Immature natural killer cell (primary cell): Measurements from ENCODE around the gene GSC2. TPM values are rescaled to one million over a fixed set of nuclear protein-coding genes. Genes with fewer than 3 reads are reported as not detected.
A peak's percentile ranks its signal among the peaks of the same experiment; 100 is the strongest.

Experiments
- DNase-seq, 3 donors: peaks; one replicate each; pipeline ENCODE4 v3.0.0; 2022; ENCODE audit warnings: mixed read lengths in 1 of 3
- H3K27ac Mint-ChIP-seq, 6 donors: one replicate each; pipeline ENCODE4 v1.8.0; 2020; ENCODE audit warnings: mixed read lengths in 6 of 6, mild to moderate bottlenecking in 5 of 6, inconsistent platforms in 4 of 6, moderate library complexity in 3 of 6
- H3K27me3 Mint-ChIP-seq, 3 donors: one replicate each; pipeline ENCODE4 v1.8.0; 2020 to 2021; ENCODE audit warnings: low read depth in 3 of 3, mild to moderate bottlenecking in 3 of 3, mixed read lengths in 3 of 3, moderate library complexity in 3 of 3, inconsistent platforms in 1 of 3
- H3K36me3 Mint-ChIP-seq, 3 donors: one replicate each; pipeline ENCODE4 v1.8.0; 2020; ENCODE audit warnings: mixed read lengths in 3 of 3, inconsistent platforms in 2 of 3, mild to moderate bottlenecking in 2 of 3
- H3K4me1 Mint-ChIP-seq, 2 donors: one replicate each; pipeline ENCODE4 v1.8.0; 2020; ENCODE audit warnings: inconsistent platforms in 2 of 2, mild to moderate bottlenecking in 2 of 2, mixed read lengths in 2 of 2, moderate library complexity in 1 of 2
- H3K4me3 Mint-ChIP-seq, 5 donors: one replicate each; pipeline ENCODE4 v1.8.0; 2020; ENCODE audit warnings: mild to moderate bottlenecking in 5 of 5, mixed read lengths in 5 of 5, inconsistent platforms in 3 of 5, moderate library complexity in 3 of 5
- H3K9me3 Mint-ChIP-seq, 6 donors: one replicate each; pipeline ENCODE4 v1.8.0; 2020; ENCODE audit warnings: mild to moderate bottlenecking in 6 of 6, mixed read lengths in 6 of 6, inconsistent platforms in 4 of 6, moderate library complexity in 3 of 6
- polyA plus RNA-seq, 3 donors: library from polyadenylated mRNA; unstranded; fragments of 300-500 nt; fragmentation: Illumina TruSeq; gene quantifications; one replicate each; pipeline ENCODE4 v1.2.3, GENCODE V29; 2021

GSC2 gene
- polyA plus RNA-seq, 3 donors from 2014 or later = not detected

GRCh38 chr22:19129871-19130270, 20.2 kb downstream of the GSC2 start:
- H3K9me3 Mint-ChIP-seq = no peaks in the 10 kb centered on the region
- H3K4me3 Mint-ChIP-seq = no peak overlapping the region
- no peak for DNase-seq
- H3K36me3 Mint-ChIP-seq = no peaks in the 10 kb centered on the region
- no peaks in the 10 kb centered on the region for H3K4me1 Mint-ChIP-seq
- peaks cover 2% of the 10 kb centered on the region in 3 donors for H3K27me3 Mint-ChIP-seq
- no peak overlapping the region for H3K27ac Mint-ChIP-seq

GRCh38 chr22:19128946-19129727, 21.0 kb downstream of the GSC2 start:
- H3K9me3 Mint-ChIP-seq = no peaks in the 10 kb centered on the region
- H3K4me3 Mint-ChIP-seq = no peak overlapping the region
- H3K4me1 Mint-ChIP-seq = no peaks in the 10 kb centered on the region
- DNase-seq = no peak
- no peaks in the 10 kb centered on the region for H3K36me3 Mint-ChIP-seq
- H3K27ac Mint-ChIP-seq = no peak overlapping the region
- H3K27me3 Mint-ChIP-seq = peaks cover 2% of the 10 kb centered on the region in 3 donors

- Mint-ChIP-seq H3K36me3 (no peaks in the 10 kb centered on the region), H3K9me3 (no peaks in the 10 kb centered on the region), H3K4me1 (peaks cover 0 to 4% of the 10 kb centered on the region in 2 donors), H3K4me3 (no peak overlapping the region), H3K27ac (no peak overlapping the region), H3K27me3 (peaks cover 2 to 3% (median 2%) of the 10 kb centered on the region in 3 donors)
- no peak for DNase-seq
Observed at GRCh38 chr22:19128009-19128401, 22.1 kb downstream of the GSC2 start.

GRCh38 chr22:19127329-19128008, 22.6 kb downstream of the GSC2 start:
- Mint-ChIP-seq H3K27ac (no peak overlapping the region), H3K4me1 (peaks cover 4 to 7% of the 10 kb centered on the region in 2 donors)

GRCh38 chr22:19126309-19127273, 23.5 kb downstream of the GSC2 start:
- Mint-ChIP-seq H3K9me3 (no peaks in the 10 kb centered on the region), H3K4me3 (no peak overlapping the region), H3K4me1 (peaks cover 4 to 8% of the 10 kb centered on the region in 2 donors), H3K27ac (no peak overlapping the region), H3K36me3 (no peaks in the 10 kb centered on the region), H3K27me3 (peaks cover 2 to 4% (median 3%) of the 10 kb centered on the region in 3 donors)
- DNase-seq = no peak

More at GRCh38 chr22:19127329-19128008, 22.6 kb downstream of the GSC2 start:
- Mint-ChIP-seq H3K9me3 (no peaks in the 10 kb centered on the region), H3K27me3 (peaks cover 2 to 4% (median 3%) of the 10 kb centered on the region in 3 donors), H3K36me3 (no peaks in the 10 kb centered on the region), H3K4me3 (peak overlapping the region in 1 of 5 donors; percentile 40)
- DNase-seq = no peak

GRCh38 chr22:19125474-19126308, 24.4 kb downstream of the GSC2 start:
- Mint-ChIP-seq H3K27ac (peak overlapping the region in 1 of 6 donors; percentile 56), H3K4me1 (peaks cover 13 to 17% of the 10 kb centered on the region in 2 donors), H3K4me3 (no peak overlapping the region), H3K36me3 (no peaks in the 10 kb centered on the region), H3K27me3 (peaks cover 2 to 4% (median 3%) of the 10 kb centered on the region in 3 donors), H3K9me3 (no peaks in the 10 kb centered on the region)
- no peak for DNase-seq

GRCh38 chr22:19125011-19125410, 25.1 kb downstream of the GSC2 start:
- no peaks in the 10 kb centered on the region for H3K9me3 Mint-ChIP-seq
- no peak for DNase-seq
- peaks cover 2 to 4% (median 3%) of the 10 kb centered on the region in 3 donors for H3K27me3 Mint-ChIP-seq
- peaks cover 20 to 24% of the 10 kb centered on the region in 2 donors for H3K4me1 Mint-ChIP-seq
- no peak overlapping the region for H3K4me3 Mint-ChIP-seq
- no peaks in the 10 kb centered on the region for H3K36me3 Mint-ChIP-seq
- H3K27ac Mint-ChIP-seq = no peak overlapping the region

- no peak overlapping the region for H3K4me3 Mint-ChIP-seq
- peaks cover 26 to 30% of the 10 kb centered on the region in 2 donors for H3K4me1 Mint-ChIP-seq
- H3K27me3 Mint-ChIP-seq = peaks cover 2 to 4% (median 3%) of the 10 kb centered on the region in 3 donors
- no peaks in the 10 kb centered on the region for H3K9me3 Mint-ChIP-seq
- no peak for DNase-seq
- H3K36me3 Mint-ChIP-seq = no peaks in the 10 kb centered on the region
- H3K27ac Mint-ChIP-seq = no peak overlapping the region
Observed at GRCh38 chr22:19124377-19124776, 25.7 kb downstream of the GSC2 start.

GRCh38 chr22:19123936-19124335, 26.2 kb downstream of the GSC2 start:
- Mint-ChIP-seq H3K27me3 (peaks cover 2 to 3% (median 3%) of the 10 kb centered on the region in 3 donors), H3K27ac (no peak overlapping the region), H3K9me3 (no peaks in the 10 kb centered on the region), H3K4me3 (no peak overlapping the region), H3K36me3 (no peaks in the 10 kb centered on the region), H3K4me1 (peaks cover 31 to 34% of the 10 kb centered on the region in 2 donors)
- DNase-seq = no peak

GRCh38 chr22:19122752-19123492, 27.2 kb downstream of the GSC2 start:
- Mint-ChIP-seq H3K36me3 (no peaks in the 10 kb centered on the region), H3K27me3 (peaks cover 2 to 3% (median 3%) of the 10 kb centered on the region in 3 donors), H3K4me1 (peaks cover 39 to 42% of the 10 kb centered on the region in 2 donors), H3K27ac (peak overlapping the region in 5 of 6 donors; percentile 74 to 84 (median 80)), H3K4me3 (peak overlapping the region; percentile 78 to 90 (median 88)), H3K9me3 (no peaks in the 10 kb centered on the region)
- no peak for DNase-seq

- H3K27me3 Mint-ChIP-seq = peaks cover 2 to 3% (median 2%) of the 10 kb centered on the region in 3 donors
- H3K4me3 Mint-ChIP-seq = peak within 1 kb of the TSS; percentile 87 to 91 (median 88)
- H3K4me1 Mint-ChIP-seq = peaks cover 46 to 49% of the 10 kb centered on the region in 2 donors
- peak within 1 kb of the TSS; percentile 79 to 89 (median 86) for H3K27ac Mint-ChIP-seq
- no peaks in the 10 kb centered on the region for H3K9me3 Mint-ChIP-seq
- H3K36me3 Mint-ChIP-seq = no peaks in the 10 kb centered on the region
- peak; percentile 92 to 95 (median 93) for DNase-seq
Observed at GRCh38 chr22:19122143-19122751, 27.8 kb downstream of the GSC2 start, which contains the start of gene DGCR2. Gene DGCR2 (minus strand): TSS chr22:19122412. CDS start chr22:19122206, 206 bp downstream.
